ENCODE results near the gene SMO. TPM values are rescaled to one million over a fixed set of nuclear protein-coding genes. Genes with fewer than 3 reads are reported as not detected.

The SMO gene
- total RNA-seq, 6 experiments from 2014 or later, result 6.4 to 21.2 (median 12.1) TPM

- 67% methylated on average over 4 of the region's 4 CpGs for WGBS (ENCODE audit: insufficient coverage, low coverage, low lambda C conversion rate, missing lambda C conversion rate)
Measured at GRCh38 chr7:129258649-129259389, 70.4 kb downstream of the SMO start.

GRCh38 chr7:129262324-129262723 lies 73.9 kb downstream of the SMO start:
- no peak for DNase-seq
- TF ChIP-seq CTCF (IDR thresholded peaks at IDR 0.05), result no peak
- TF ChIP-seq POLR2A (IDR thresholded peaks at IDR 0.05), result no peak
- no peak for ATAC-seq
- no peaks in the 10 kb centered on the region for H3K9me3 ChIP-seq
- WGBS (ENCODE audit: insufficient coverage, low coverage, low lambda C conversion rate, missing lambda C conversion rate), result 50% methylated on average over 2 of the region's 2 CpGs
- no peaks in the 10 kb centered on the region for H3K27me3 ChIP-seq
- no peaks in the 10 kb centered on the region for H3K4me1 ChIP-seq
- intact Hi-C loops (cut with DNase I), result no loop called here
- H3K36me3 ChIP-seq, result no peaks in the 10 kb centered on the region
- H3K27ac ChIP-seq, result no peak overlapping the region
- no peak overlapping the region for H3K4me3 ChIP-seq

More at GRCh38 chr7:129258649-129259389, 70.4 kb downstream of the SMO start:
- no peaks in the 10 kb centered on the region for H3K36me3 ChIP-seq
- no peak overlapping the region for H3K4me3 ChIP-seq
- H3K27me3 ChIP-seq, result no peaks in the 10 kb centered on the region
- no peak overlapping the region for H3K27ac ChIP-seq
- intact Hi-C loops (cut with DNase I), result no loop called here
- ATAC-seq (no peak), DNase-seq (no peak)
- no peak for TF ChIP-seq POLR2A (IDR thresholded peaks at IDR 0.05)
- TF ChIP-seq CTCF (IDR thresholded peaks at IDR 0.05), result no peak
- no peaks in the 10 kb centered on the region for H3K9me3 ChIP-seq
- H3K4me1 ChIP-seq, result no peaks in the 10 kb centered on the region

Small RNA genes within 50 kb of the gene (small RNA-seq; reads per million reads assigned to genes)
- 0 reads per million in 2 experiments for gene RNY1P11

Other genes starting within 250 kb of the SMO start
- 10 to 100 TPM; 15.2 to 30.2 (median 22.2) TPM for gene TNPO3, start 133.5 kb upstream of the SMO start, total RNA-seq
- gene TSPAN33, start 43.9 kb upstream of the SMO start, total RNA-seq, result 10 to 100 TPM in 5 of 6 experiments, 1 to 10 TPM in 1; 9.0 to 34.1 (median 23.2) TPM
- 1 to 10 TPM; 6.1 to 9.3 (median 8.0) TPM for gene AHCYL2, start 36.4 kb downstream of the SMO start, total RNA-seq
- under 1 TPM; 0.24 to 0.86 (median 0.42) TPM for gene STRIP2, start 245.8 kb downstream of the SMO start, total RNA-seq